B cell (primary cell): ENCODE results near the gene COBLL1. TPM values are rescaled to one million over a fixed set of nuclear protein-coding genes. Genes with fewer than 3 reads are reported as not detected.
A peak's percentile ranks its signal among the peaks of the same experiment; 100 is the strongest.

Source experiments
- ATAC-seq: fragments of 200-7000 bp; cut with Tn5 transposase; one replicate; pipeline ENCODE4 v1.10.0; 2021; ENCODE audit warnings: low read depth, mild to moderate bottlenecking, moderate number of reproducible peaks, moderate library complexity
- CTCF ChIA-PET: fragments of 350-600 bp; sonication (Branson Sonifier 250); formaldehyde crosslinking; loops from one replicate; lab custom pipeline; 2021; ENCODE audit warnings: antibody characterized with exemption, inconsistent platforms; lab: Charles Lee
- POLR2A ChIA-PET: fragments of 350-600 bp; sonication (Branson Sonifier 250); formaldehyde crosslinking; loops from one replicate; lab custom pipeline; 2021; ENCODE audit warnings: antibody characterized with exemption; lab: Charles Lee
- DNase-seq: peaks from one replicate; pipeline ENCODE4 v3.0.0; 2013
- H2AFZ ChIP-seq: 2 replicates; pipeline ENCODE4 v1.6.1; 2012; ENCODE audit warnings: mild to moderate bottlenecking, low read depth, low read length; ENCODE audit not compliant: insufficient read depth, poor library complexity, severe bottlenecking
- H3K27ac ChIP-seq, 2 donors: 1 replicate in 1 of 2; 2 replicates in 1 of 2; pipeline ENCODE4 v1.5.1; 2012 to 2013; ENCODE audit warnings: low read length in 2 of 2, mild to moderate bottlenecking in 2 of 2, moderate library complexity in 1 of 2
- H3K27me3 ChIP-seq, 4 experiments: fragments of 200-600 bp in 1 of 4; sonication (generic) in 1 of 4; replicated peaks in 1 of 4; 1 replicate in 2 of 4; 2 replicates in 2 of 4; pipeline versions ENCODE4 v1.6.1 to v1.7.0; 2013 to 2016; ENCODE audit warnings: low read length in 3 of 4, mild to moderate bottlenecking in 2 of 4, mixed read lengths in 1 of 4, moderate library complexity in 1 of 4; ENCODE audit not compliant: insufficient read depth in 4 of 4, control insufficient read depth in 3 of 4; ENCODE audit errors: control extremely low read depth in 1 of 4
- H3K36me3 ChIP-seq, 2 experiments: replicated peaks in 1 of 2; 1 replicate in 1 of 2; 2 replicates in 1 of 2; pipeline versions ENCODE4 v1.6.1 to v1.7.1; 2013; ENCODE audit warnings: low read length in 1 of 2; ENCODE audit not compliant: insufficient read depth in 2 of 2, control insufficient read depth in 1 of 2; ENCODE audit errors: control extremely low read depth in 1 of 2, extremely low read depth in 1 of 2
- H3K4me1 ChIP-seq, 2 donors: fragments of 200-600 bp in 1 of 2; sonication (generic) in 1 of 2; 1 replicate in 1 of 2; 2 replicates in 1 of 2; pipeline versions ENCODE4 v1.5.1 to v1.6.1; 2013 to 2017; ENCODE audit warnings: low read length in 2 of 2; ENCODE audit not compliant: control insufficient read depth in 2 of 2, insufficient read depth in 2 of 2
- H3K4me2 ChIP-seq: replicated peaks from 2 replicates; pipeline ENCODE3; 2012; ENCODE audit warnings: mild to moderate bottlenecking, low read depth, low read length; ENCODE audit not compliant: poor library complexity, severe bottlenecking
- H3K4me3 ChIP-seq, 5 experiments: fragments of 200-600 bp in 1 of 5; sonication (generic) in 1 of 5; 1 replicate in 3 of 5; 2 replicates in 2 of 5; pipeline versions ENCODE4 v1.5.1 to v1.7.0; 2011 to 2016; ENCODE audit warnings: low read length in 4 of 5, mild to moderate bottlenecking in 4 of 5, low read depth in 2 of 5, control low read depth in 1 of 5, moderate library complexity in 1 of 5; ENCODE audit not compliant: insufficient read depth in 1 of 5; ENCODE audit errors: control extremely low read depth in 1 of 5, extremely low read depth in 1 of 5
- H3K79me2 ChIP-seq: fragments of 200-600 bp; sonication (generic); one replicate; pipeline ENCODE4 v1.6.0; 2016; ENCODE audit warnings: low read length; ENCODE audit not compliant: control insufficient read depth, insufficient read depth
- H3K9ac ChIP-seq: fragments of 200-600 bp; sonication (generic); 2 replicates; pipeline ENCODE4 v1.6.1; 2017; ENCODE audit warnings: mild to moderate bottlenecking, low read length, moderate library complexity
- H3K9me3 ChIP-seq, 3 donors: one replicate each; pipeline versions ENCODE4 v1.6.1 to v1.7.1; 2013; ENCODE audit warnings: low read length in 2 of 3; ENCODE audit not compliant: control insufficient read depth in 2 of 3, insufficient read depth in 1 of 3; ENCODE audit errors: control extremely low read depth in 1 of 3
- H4K20me1 ChIP-seq: 2 replicates; pipeline ENCODE4 v1.6.0; 2012; ENCODE audit warnings: mild to moderate bottlenecking, low read length; ENCODE audit not compliant: insufficient read depth, control insufficient read depth, poor library complexity, severe bottlenecking
- H3K27ac Mint-ChIP-seq: one replicate; pipeline ENCODE4 v1.8.0; 2021; ENCODE audit warnings: mixed read lengths
- H3K27me3 Mint-ChIP-seq: one replicate; pipeline ENCODE4 v1.8.0; 2021; ENCODE audit warnings: mixed read lengths
- H3K4me1 Mint-ChIP-seq: one replicate; pipeline ENCODE4 v1.8.0; 2021; ENCODE audit warnings: mixed read lengths
- H3K4me3 Mint-ChIP-seq: one replicate; pipeline ENCODE4 v1.8.0; 2021; ENCODE audit warnings: mixed read lengths
- H3K9me3 Mint-ChIP-seq: one replicate; pipeline ENCODE4 v1.8.0; 2022; ENCODE audit warnings: mixed read lengths; ENCODE audit not compliant: insufficient read depth
- CTCF ChIP-seq: fragments of 200-600 bp; IDR thresholded peaks from one replicate; pipeline ENCODE4 v1.8.0; 2022; ENCODE audit warnings: antibody characterized with exemption, mild to moderate bottlenecking
- EZH2 ChIP-seq: IDR thresholded peaks from 2 replicates; pipeline ENCODE4 v1.6.1; 2012; ENCODE audit warnings: borderline replicate concordance, low read depth, mild to moderate bottlenecking, moderate library complexity, low read length; ENCODE audit not compliant: insufficient read depth, poor library complexity, severe bottlenecking
- WGBS: methylation state at CpG from one replicate; pipeline ENCODE4 v1.1.5; 2013; ENCODE audit warnings: missing lambda C conversion rate; ENCODE audit not compliant: insufficient coverage; 5-methylcytosine and 5-hydroxymethylcytosine counted together
- intact Hi-C: fragments of 100-400 bp; cut with micrococcal nuclease; formaldehyde crosslinking; loops from one replicate; pipeline ENCODE4 v1.10.0; 2022
- polyA plus RNA-seq: library from polyadenylated mRNA; depleted of rRNA; stranded (reverse); fragments of >200 nt; gene quantifications from 2 replicates; pipeline ENCODE4 v1.2.3, GENCODE V29; 2012
- total RNA-seq, 2 donors: library from RNA; stranded (reverse); fragments of 120-200 nt in 1 of 2; gene quantifications; 1 replicate in 1 of 2; 2 replicates in 1 of 2; pipeline versions ENCODE4 v1.2.3 to v1.2.4, GENCODE V29; 2013 to 2022

Gene COBLL1
- total and polyA plus RNA-seq, 2 donors (not counting 1 experiment from before 2014, with no cell fraction given), result 45.1 to 234 TPM

GRCh38 chr2:164696634-164697033 lies 145.0 kb downstream of the COBLL1 start:
- no peaks in the 10 kb centered on the region for H3K9me3 Mint-ChIP-seq
- Histone ChIP-seq H3K4me3 (no peak overlapping the region), H3K4me1 (no peaks in the 10 kb centered on the region), H3K4me2 (no peak overlapping the region), H3K36me3 (peaks cover 14 to 77% of the 10 kb centered on the region in 2 experiments), H3K79me2 (no peaks in the 10 kb centered on the region), H4K20me1 (no peaks in the 10 kb centered on the region), H3K27me3 (no peaks in the 10 kb centered on the region), H3K27ac (no peak overlapping the region), H2AFZ (no peak overlapping the region), H3K9me3 (no peaks in the 10 kb centered on the region), H3K9ac (no peak overlapping the region)
- POLR2A ChIA-PET, result no interaction called here
- no peaks in the 10 kb centered on the region for H3K4me1 Mint-ChIP-seq
- 100% methylated on average over 1 of the region's 1 CpG for WGBS
- peak overlapping the region; percentile 4 for H3K27ac Mint-ChIP-seq
- CTCF ChIA-PET, result no interaction called here
- intact Hi-C loops, result no loop called here
- ATAC-seq, result no peak
- no peak overlapping the region for H3K4me3 Mint-ChIP-seq
- TF ChIP-seq EZH2 (no peak), CTCF (no peak)
- no peaks in the 10 kb centered on the region for H3K27me3 Mint-ChIP-seq
- no peak for DNase-seq

GRCh38 chr2:164694275-164694695 lies 147.3 kb downstream of the COBLL1 start:
- H3K27ac ChIP-seq, result no peak overlapping the region
- DNase-seq, result no peak
- POLR2A ChIA-PET, result no interaction called here
- no peaks in the 10 kb centered on the region for H3K4me1 ChIP-seq
- 98% methylated on average over 6 of the region's 6 CpGs for WGBS
- ATAC-seq, result no peak
- H4K20me1 ChIP-seq, result no peaks in the 10 kb centered on the region
- no peak overlapping the region for H3K27ac Mint-ChIP-seq
- no peak overlapping the region for H3K4me3 ChIP-seq
- no peaks in the 10 kb centered on the region for H3K27me3 ChIP-seq
- H3K4me1 Mint-ChIP-seq, result no peaks in the 10 kb centered on the region
- no peaks in the 10 kb centered on the region for H3K79me2 ChIP-seq
- TF ChIP-seq CTCF (no peak), EZH2 (no peak)
- peaks cover 14 to 83% of the 10 kb centered on the region in 2 experiments for H3K36me3 ChIP-seq
- H3K4me3 Mint-ChIP-seq, result no peak overlapping the region
- H3K9ac ChIP-seq, result no peak overlapping the region
- no peaks in the 10 kb centered on the region for H3K9me3 ChIP-seq
- intact Hi-C loops, result no loop called here
- H2AFZ ChIP-seq, result no peak overlapping the region
- no peaks in the 10 kb centered on the region for H3K27me3 Mint-ChIP-seq
- no peaks in the 10 kb centered on the region for H3K9me3 Mint-ChIP-seq
- CTCF ChIA-PET, result no interaction called here
- H3K4me2 ChIP-seq, result no peak overlapping the region
